ENCODE measurements around the gene SLFN13.

- TF ChIP-seq RAD21 (IDR thresholded peaks at IDR 0.05; ENCODE audit: low read length) (no peak), CTCF (IDR thresholded peaks at IDR 0.05) (no peak)
Measured at GRCh38 chr17:35488991-35489390, 40.4 kb upstream of the SLFN13 start.

All from SK-N-SH (cell line).